GM12878 (cell line): ENCODE measurements around the gene SIDT2.

ENCODE experiments used
- BACH1 ChIP-seq: fragments of 450-650 bp; IDR thresholded peaks from 2 replicates; pipeline ENCODE4 v1.6.1; 2017; ENCODE audit warnings: mild to moderate bottlenecking, borderline replicate concordance
- BHLHE40 ChIP-seq, 2 experiments: fragments of 450-650 bp in 1 of 2; IDR thresholded peaks; 2 replicates each; pipeline ENCODE4 v1.6.1; 2011 to 2017; ENCODE audit warnings: low read depth in 2 of 2, borderline replicate concordance in 1 of 2, improper control_type of control experiment in 1 of 2, low read length in 1 of 2, mild to moderate bottlenecking in 1 of 2
- CHD2 ChIP-seq: IDR thresholded peaks from 2 replicates; pipeline ENCODE4 v1.6.1; 2011; ENCODE audit warnings: low read depth, low read length, improper control_type of control experiment, borderline replicate concordance
- CREB1 ChIP-seq: IDR thresholded peaks from 2 replicates; pipeline ENCODE4 v1.6.1; 2012; ENCODE audit warnings: low read depth, mild to moderate bottlenecking, inconsistent platforms
- ETV6 ChIP-seq, 2 experiments: fragments of 450-650 bp in 1 of 2; IDR thresholded peaks in 1 of 2; conservative IDR thresholded peaks in 1 of 2; 2 replicates each; pipeline ENCODE4 v1.6.1; 2014; ENCODE audit warnings: antibody characterized with exemption in 1 of 2, borderline replicate concordance in 1 of 2, low read depth in 1 of 2, mild to moderate bottlenecking in 1 of 2, moderate library complexity in 1 of 2
- FOXM1 ChIP-seq: IDR thresholded peaks from 2 replicates; pipeline ENCODE4 v1.6.1; 2012; ENCODE audit warnings: low read depth, mild to moderate bottlenecking, inconsistent platforms, low read length, moderate library complexity
- MEF2A ChIP-seq: IDR thresholded peaks from 2 replicates; pipeline ENCODE4 v1.6.1; 2011; ENCODE audit warnings: low read depth, mild to moderate bottlenecking, low read length, moderate library complexity; ENCODE audit not compliant: insufficient read depth
- POLR2A ChIP-seq: IDR thresholded peaks from 2 replicates; pipeline ENCODE4 v1.6.1; 2011; ENCODE audit warnings: low read depth, mild to moderate bottlenecking, low read length
- POLR2AphosphoS2 ChIP-seq: IDR thresholded peaks from 2 replicates; pipeline ENCODE4 v1.6.1; 2011; ENCODE audit warnings: low read depth, mild to moderate bottlenecking, low read length, improper control_type of control experiment, moderate library complexity
- SP1 ChIP-seq: IDR thresholded peaks from one replicate; pipeline ENCODE4 v1.6.1; 2011; ENCODE audit warnings: low read depth, low read length
- TCF7 ChIP-seq: IDR thresholded peaks from 2 replicates; pipeline ENCODE4 v1.6.1; 2014; ENCODE audit warnings: antibody characterized with exemption, borderline replicate concordance
- ZBTB33 ChIP-seq: fragments of 450-650 bp; IDR thresholded peaks from 2 replicates; pipeline ENCODE4 v1.6.1; 2017; ENCODE audit warnings: mild to moderate bottlenecking
- TF ChIP-seq, protein P1 (sequence below): IDR thresholded peaks from 2 replicates; pipeline ENCODE4 v1.6.1; 2012; ENCODE audit warnings: improper control_type of control experiment, low read depth, low read length; ENCODE audit not compliant: insufficient replicate concordance
- TF ChIP-seq, protein P2 (sequence below), 3 experiments: IDR thresholded peaks in 2 of 3; conservative IDR thresholded peaks in 1 of 3; 2 replicates each; pipeline ENCODE4 v1.5.1; 2011; ENCODE audit warnings: low read depth in 3 of 3, low read length in 3 of 3, mild to moderate bottlenecking in 3 of 3, control low read depth in 2 of 3, moderate library complexity in 2 of 3, inconsistent platforms in 1 of 3, mixed read lengths in 1 of 3; ENCODE audit not compliant: control insufficient read depth in 2 of 3, insufficient read depth in 1 of 3; ENCODE audit errors: extremely low read depth in 1 of 3

DNA sequence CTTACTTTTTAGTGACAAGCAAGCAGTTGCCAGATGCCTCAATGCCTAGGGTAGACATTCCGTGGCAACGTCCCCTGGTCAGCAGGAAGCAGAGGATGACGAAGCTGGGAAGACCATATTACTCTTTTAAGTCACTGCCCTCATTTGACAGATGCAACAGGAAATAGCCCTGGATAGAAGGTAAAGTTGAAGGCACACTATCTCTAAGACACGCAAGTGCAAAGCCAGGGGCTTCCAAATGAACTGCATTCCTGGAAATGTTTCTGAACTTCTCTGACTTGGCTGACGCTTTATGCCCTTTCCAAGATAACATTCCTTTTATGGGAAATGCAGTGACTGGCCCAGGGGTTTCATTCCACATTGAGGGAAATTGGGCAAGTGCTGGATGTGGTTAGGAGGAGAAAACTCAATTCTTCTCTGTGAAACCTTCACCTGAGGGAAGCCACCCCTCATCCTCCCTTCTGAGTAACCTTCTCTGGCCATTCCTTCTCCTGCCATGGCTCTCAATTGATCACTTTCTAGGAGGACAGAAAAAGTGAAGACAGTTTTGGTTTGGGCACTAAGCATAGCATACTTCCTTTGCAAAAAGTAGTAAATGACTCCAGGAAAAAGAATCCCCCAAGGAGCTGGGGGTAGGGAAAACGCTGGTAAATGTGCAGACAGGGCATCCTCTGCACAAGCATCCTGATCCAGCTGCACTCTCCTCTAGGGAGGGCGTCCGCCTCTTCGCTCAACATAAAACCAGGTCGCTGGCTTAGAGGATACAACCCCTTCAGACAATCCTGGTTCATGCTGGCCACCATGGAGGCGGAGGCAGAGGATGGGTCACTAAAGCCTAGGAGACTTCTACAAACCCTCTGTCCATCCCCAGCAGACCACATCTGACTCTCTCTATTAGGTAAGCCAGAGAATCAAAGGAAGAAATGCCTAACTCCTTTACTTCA, 38.9 kb downstream of the SIDT2 start:
- TF ChIP-seq, protein P1, sequence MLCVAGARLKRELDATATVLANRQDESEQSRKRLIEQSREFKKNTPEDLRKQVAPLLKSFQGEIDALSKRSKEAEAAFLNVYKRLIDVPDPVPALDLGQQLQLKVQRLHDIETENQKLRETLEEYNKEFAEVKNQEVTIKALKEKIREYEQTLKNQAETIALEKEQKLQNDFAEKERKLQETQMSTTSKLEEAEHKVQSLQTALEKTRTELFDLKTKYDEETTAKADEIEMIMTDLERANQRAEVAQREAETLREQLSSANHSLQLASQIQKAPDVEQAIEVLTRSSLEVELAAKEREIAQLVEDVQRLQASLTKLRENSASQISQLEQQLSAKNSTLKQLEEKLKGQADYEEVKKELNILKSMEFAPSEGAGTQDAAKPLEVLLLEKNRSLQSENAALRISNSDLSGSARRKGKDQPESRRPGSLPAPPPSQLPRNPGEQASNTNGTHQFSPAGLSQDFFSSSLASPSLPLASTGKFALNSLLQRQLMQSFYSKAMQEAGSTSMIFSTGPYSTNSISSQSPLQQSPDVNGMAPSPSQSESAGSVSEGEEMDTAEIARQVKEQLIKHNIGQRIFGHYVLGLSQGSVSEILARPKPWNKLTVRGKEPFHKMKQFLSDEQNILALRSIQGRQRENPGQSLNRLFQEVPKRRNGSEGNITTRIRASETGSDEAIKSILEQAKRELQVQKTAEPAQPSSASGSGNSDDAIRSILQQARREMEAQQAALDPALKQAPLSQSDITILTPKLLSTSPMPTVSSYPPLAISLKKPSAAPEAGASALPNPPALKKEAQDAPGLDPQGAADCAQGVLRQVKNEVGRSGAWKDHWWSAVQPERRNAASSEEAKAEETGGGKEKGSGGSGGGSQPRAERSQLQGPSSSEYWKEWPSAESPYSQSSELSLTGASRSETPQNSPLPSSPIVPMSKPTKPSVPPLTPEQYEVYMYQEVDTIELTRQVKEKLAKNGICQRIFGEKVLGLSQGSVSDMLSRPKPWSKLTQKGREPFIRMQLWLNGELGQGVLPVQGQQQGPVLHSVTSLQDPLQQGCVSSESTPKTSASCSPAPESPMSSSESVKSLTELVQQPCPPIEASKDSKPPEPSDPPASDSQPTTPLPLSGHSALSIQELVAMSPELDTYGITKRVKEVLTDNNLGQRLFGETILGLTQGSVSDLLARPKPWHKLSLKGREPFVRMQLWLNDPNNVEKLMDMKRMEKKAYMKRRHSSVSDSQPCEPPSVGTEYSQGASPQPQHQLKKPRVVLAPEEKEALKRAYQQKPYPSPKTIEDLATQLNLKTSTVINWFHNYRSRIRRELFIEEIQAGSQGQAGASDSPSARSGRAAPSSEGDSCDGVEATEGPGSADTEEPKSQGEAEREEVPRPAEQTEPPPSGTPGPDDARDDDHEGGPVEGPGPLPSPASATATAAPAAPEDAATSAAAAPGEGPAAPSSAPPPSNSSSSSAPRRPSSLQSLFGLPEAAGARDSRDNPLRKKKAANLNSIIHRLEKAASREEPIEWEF: no peak
- no peak for TF ChIP-seq CREB1
- TF ChIP-seq POLR2AphosphoS2: no peak
- no peak for TF ChIP-seq TCF7
- TF ChIP-seq, protein P2, sequence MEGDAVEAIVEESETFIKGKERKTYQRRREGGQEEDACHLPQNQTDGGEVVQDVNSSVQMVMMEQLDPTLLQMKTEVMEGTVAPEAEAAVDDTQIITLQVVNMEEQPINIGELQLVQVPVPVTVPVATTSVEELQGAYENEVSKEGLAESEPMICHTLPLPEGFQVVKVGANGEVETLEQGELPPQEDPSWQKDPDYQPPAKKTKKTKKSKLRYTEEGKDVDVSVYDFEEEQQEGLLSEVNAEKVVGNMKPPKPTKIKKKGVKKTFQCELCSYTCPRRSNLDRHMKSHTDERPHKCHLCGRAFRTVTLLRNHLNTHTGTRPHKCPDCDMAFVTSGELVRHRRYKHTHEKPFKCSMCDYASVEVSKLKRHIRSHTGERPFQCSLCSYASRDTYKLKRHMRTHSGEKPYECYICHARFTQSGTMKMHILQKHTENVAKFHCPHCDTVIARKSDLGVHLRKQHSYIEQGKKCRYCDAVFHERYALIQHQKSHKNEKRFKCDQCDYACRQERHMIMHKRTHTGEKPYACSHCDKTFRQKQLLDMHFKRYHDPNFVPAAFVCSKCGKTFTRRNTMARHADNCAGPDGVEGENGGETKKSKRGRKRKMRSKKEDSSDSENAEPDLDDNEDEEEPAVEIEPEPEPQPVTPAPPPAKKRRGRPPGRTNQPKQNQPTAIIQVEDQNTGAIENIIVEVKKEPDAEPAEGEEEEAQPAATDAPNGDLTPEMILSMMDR (IDR thresholded peaks at IDR 0.05 in 2 of 3, conservative IDR thresholded peaks at IDR 0.05 in 1 of 3; ENCODE audit: control insufficient read depth in 2 of 3, extremely low read depth in 1 of 3, insufficient read depth in 1 of 3, low read depth in 3 of 3, low read length in 3 of 3): no peak
- TF ChIP-seq FOXM1: no peak
- TF ChIP-seq CHD2: no peak
- no peak for TF ChIP-seq SP1
- TF ChIP-seq MEF2A: no peak
- TF ChIP-seq BHLHE40 (IDR thresholded peaks at IDR 0.05; ENCODE audit: borderline replicate concordance in 1 of 2, low read depth in 2 of 2, low read length in 1 of 2): no peak
- no peak for TF ChIP-seq ZBTB33
- no peak for TF ChIP-seq POLR2A
- TF ChIP-seq BACH1: no peak
- no peak for TF ChIP-seq ETV6 (conservative IDR thresholded peaks at IDR 0.05 in 1 of 2, IDR thresholded peaks at IDR 0.05 in 1 of 2; ENCODE audit: borderline replicate concordance in 1 of 2, low read depth in 1 of 2)
